ENCODE results near the gene XDH.
A peak's percentile ranks its signal among the peaks of the same experiment; 100 is the strongest.

Gene XDH

DNA sequence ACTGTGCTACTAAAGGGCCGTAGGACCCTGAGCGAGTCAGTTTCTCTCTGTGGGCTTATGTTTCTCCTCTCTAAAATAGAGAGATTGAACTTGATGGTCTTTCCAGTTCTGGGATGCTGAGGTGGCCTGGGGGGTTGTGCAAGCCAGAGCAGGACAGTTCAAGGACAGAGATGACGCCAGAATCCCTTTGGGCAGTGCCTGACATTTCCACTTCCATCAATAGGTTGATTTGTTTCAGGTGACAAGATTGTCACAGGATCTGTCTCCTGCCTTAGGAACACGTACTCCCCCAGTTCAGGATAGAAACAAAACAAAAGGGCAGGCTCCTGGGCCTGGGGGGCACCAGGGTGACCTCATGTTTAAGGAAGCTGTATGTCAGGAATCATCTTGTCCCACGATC is 82.0 kb downstream of the XDH start:
- Mint-ChIP-seq H3K4me3 (no peak overlapping the region), H3K36me3 (ENCODE audit: insufficient read depth) (peaks cover 1% of the 10 kb centered on the region), H3K4me1 (no peaks in the 10 kb centered on the region), H3K27me3 (peaks cover 20% of the 10 kb centered on the region), H3K27ac (ENCODE audit: low read depth) (no peak overlapping the region), H3K9me3 (no peaks in the 10 kb centered on the region)
- DNase-seq (ENCODE audit: low spot score in 2 of 2), result no peak
- no peak for ATAC-seq (replicated peaks; ENCODE audit: extremely low read depth, poor library complexity, severe bottlenecking)

- Mint-ChIP-seq H3K4me3 (no peak overlapping the region), H3K4me1 (no peaks in the 10 kb centered on the region)
Observed at GRCh38 chr2:31331156-31331555, 83.4 kb downstream of the XDH start.

DNA sequence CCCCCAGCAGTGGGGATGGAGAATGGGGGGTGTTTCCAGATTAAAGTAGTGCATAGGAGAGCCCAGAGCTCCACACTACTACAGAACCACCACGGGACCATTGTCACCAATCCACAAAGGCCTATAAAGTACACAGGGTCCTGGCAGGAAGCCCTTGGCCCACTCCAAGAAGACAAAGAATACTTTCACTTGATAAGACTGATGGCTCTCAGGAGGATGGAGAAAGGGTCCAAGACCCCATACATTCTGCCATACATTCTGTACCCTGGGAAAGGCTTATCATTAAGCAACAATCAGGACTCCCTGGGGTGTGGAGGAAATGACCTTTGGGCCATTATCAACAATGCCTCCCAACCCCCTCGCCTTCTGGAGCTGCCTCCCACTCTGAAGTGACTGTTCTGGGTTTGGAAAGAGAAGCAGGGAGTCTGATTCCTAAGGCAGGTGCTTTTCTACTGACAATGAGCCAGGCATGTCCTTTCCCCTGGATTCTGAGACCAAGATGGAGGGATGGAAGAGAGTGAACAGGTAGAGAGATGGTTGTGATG is 85.4 kb downstream of the XDH start:
- no peak overlapping the region for H3K27ac Mint-ChIP-seq (ENCODE audit: low read depth)
- peaks cover 5% of the 10 kb centered on the region for H3K36me3 Mint-ChIP-seq (ENCODE audit: insufficient read depth)
- no peaks in the 10 kb centered on the region for H3K27me3 Mint-ChIP-seq
- H3K4me3 Mint-ChIP-seq, result no peak overlapping the region
- DNase-seq (ENCODE audit: low spot score in 2 of 2) (no peak), ATAC-seq (replicated peaks; ENCODE audit: extremely low read depth, poor library complexity, severe bottlenecking) (no peak)
- peaks cover 10% of the 10 kb centered on the region for H3K4me1 Mint-ChIP-seq
- no peaks in the 10 kb centered on the region for H3K9me3 Mint-ChIP-seq

More at GRCh38 chr2:31331156-31331555, 83.4 kb downstream of the XDH start:
- no peak for DNase-seq (ENCODE audit: low spot score in 2 of 2)
- Mint-ChIP-seq H3K27me3 (peaks cover 8% of the 10 kb centered on the region), H3K36me3 (ENCODE audit: insufficient read depth) (peaks cover 3% of the 10 kb centered on the region), H3K9me3 (no peaks in the 10 kb centered on the region), H3K27ac (ENCODE audit: low read depth) (no peak overlapping the region)
- no peak for ATAC-seq (replicated peaks; ENCODE audit: extremely low read depth, poor library complexity, severe bottlenecking)

DNA sequence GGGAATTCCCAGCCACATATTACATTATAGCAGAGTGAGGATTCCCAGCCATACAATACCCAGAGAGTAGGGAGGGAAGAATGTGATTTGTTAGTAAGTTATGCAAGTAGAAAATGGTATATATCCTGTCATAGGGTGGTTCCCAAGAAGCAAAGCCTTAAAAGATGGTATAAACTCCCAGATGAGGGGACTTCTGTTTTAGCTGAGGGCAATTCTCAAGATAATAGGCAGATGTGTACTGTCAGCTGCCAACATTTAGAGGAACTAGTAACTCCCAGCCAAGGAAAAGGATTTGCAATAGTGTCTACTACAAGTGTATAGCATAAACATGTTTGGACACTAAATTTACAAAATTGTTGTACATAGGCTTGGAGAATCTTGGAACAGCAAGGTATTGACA is 86.5 kb downstream of the XDH start:
- ATAC-seq (replicated peaks; ENCODE audit: extremely low read depth, poor library complexity, severe bottlenecking), result no peak
- DNase-seq (ENCODE audit: low spot score in 2 of 2), result no peak
- H3K27me3 Mint-ChIP-seq, result no peaks in the 10 kb centered on the region
- H3K27ac Mint-ChIP-seq (ENCODE audit: low read depth), result no peak overlapping the region
- H3K9me3 Mint-ChIP-seq, result no peaks in the 10 kb centered on the region
- H3K36me3 Mint-ChIP-seq (ENCODE audit: insufficient read depth), result peaks cover 5% of the 10 kb centered on the region
- H3K4me3 Mint-ChIP-seq, result no peak overlapping the region
- peaks cover 19% of the 10 kb centered on the region for H3K4me1 Mint-ChIP-seq

DNA sequence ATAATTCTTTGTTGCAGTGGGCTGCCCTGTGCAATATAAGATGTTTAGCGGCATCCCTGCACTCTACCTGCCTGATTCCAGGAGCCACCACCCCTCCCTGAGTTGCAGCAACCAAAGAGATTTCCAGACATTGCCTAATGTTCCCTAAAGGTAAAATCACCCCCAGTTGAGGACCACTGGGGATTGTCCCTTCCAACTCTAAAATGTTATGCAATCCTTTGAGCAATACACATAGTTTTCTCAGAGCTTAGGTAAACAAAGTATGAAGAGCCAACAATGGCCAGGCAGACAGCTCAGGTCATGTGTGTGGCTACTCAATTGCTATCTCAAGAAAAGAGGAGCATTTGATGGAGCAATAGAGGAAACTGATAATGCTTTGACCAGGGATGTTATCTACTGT is 87.0 kb downstream of the XDH start:
- peaks cover 5% of the 10 kb centered on the region for H3K36me3 Mint-ChIP-seq (ENCODE audit: insufficient read depth)
- H3K4me1 Mint-ChIP-seq, result peaks cover 19% of the 10 kb centered on the region
- no peaks in the 10 kb centered on the region for H3K27me3 Mint-ChIP-seq
- no peak overlapping the region for H3K27ac Mint-ChIP-seq (ENCODE audit: low read depth)
- DNase-seq (ENCODE audit: low spot score in 2 of 2) (no peak), ATAC-seq (replicated peaks; ENCODE audit: extremely low read depth, poor library complexity, severe bottlenecking) (no peak)
- H3K4me3 Mint-ChIP-seq, result no peak overlapping the region
- no peaks in the 10 kb centered on the region for H3K9me3 Mint-ChIP-seq

DNA sequence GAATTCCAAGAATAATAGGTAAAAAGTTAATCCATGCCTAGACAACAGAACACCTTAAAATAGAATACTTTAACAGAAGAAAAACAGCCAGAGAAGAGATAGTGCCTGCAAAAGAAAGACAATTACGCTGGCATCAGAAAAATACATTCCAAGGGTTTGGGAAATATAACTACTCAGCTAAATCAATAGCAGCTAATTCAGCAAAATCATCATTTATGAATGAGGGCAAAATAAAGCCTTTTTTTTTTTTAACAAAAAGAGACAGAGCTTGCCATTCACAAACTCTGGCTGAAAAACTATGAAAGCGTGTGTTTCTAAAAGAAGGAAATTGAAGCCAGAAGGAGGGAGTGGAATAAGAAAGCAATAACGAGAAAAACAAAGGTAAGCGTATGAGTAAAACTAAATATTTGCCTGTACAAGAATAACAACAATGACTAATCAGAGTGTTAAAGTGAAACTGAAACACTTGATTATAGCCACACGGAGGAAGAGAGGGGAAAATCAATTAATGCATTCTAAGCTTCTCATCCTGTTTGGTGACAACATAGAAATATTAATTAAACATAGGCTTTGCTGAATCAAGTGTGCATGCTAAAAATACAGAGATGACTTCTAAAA is 90.4 kb downstream of the XDH start:
- DNase-seq (ENCODE audit: low spot score in 2 of 2), result no peak
- Mint-ChIP-seq H3K27ac (ENCODE audit: low read depth) (peak overlapping the region; percentile 90), H3K4me1 (peaks cover 30% of the 10 kb centered on the region), H3K27me3 (no peaks in the 10 kb centered on the region), H3K9me3 (no peaks in the 10 kb centered on the region), H3K36me3 (ENCODE audit: insufficient read depth) (peaks cover 7% of the 10 kb centered on the region), H3K4me3 (peak overlapping the region; percentile 78)
- peak; percentile 72 for ATAC-seq (replicated peaks; ENCODE audit: extremely low read depth, poor library complexity, severe bottlenecking)

DNA sequence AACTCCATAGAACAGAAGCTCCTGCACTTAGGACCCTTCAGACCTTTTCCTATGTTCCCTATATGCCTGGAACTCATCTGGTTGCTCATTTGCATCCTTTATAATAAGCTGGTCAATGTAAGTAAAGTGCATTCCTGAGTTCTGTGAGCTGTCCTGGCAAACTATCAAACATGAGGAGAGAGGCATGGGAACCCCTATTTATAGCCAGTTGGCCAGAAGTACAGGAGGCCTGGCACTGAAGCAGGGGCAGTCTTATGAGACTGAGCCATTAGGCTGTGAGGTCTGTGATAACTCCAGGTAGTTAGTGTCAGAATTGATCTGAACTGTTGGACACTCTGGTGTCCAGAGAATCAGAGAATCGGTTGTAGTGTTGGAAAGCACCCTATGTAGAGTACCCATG is 92.2 kb downstream of the XDH start:
- Mint-ChIP-seq H3K36me3 (ENCODE audit: insufficient read depth) (peaks cover 6% of the 10 kb centered on the region), H3K27me3 (no peaks in the 10 kb centered on the region), H3K9me3 (no peaks in the 10 kb centered on the region), H3K4me1 (peaks cover 41% of the 10 kb centered on the region), H3K4me3 (no peak overlapping the region), H3K27ac (ENCODE audit: low read depth) (peak overlapping the region; percentile 90)
- DNase-seq (ENCODE audit: low spot score in 2 of 2) (no peak), ATAC-seq (replicated peaks; ENCODE audit: extremely low read depth, poor library complexity, severe bottlenecking) (no peak)

DNA sequence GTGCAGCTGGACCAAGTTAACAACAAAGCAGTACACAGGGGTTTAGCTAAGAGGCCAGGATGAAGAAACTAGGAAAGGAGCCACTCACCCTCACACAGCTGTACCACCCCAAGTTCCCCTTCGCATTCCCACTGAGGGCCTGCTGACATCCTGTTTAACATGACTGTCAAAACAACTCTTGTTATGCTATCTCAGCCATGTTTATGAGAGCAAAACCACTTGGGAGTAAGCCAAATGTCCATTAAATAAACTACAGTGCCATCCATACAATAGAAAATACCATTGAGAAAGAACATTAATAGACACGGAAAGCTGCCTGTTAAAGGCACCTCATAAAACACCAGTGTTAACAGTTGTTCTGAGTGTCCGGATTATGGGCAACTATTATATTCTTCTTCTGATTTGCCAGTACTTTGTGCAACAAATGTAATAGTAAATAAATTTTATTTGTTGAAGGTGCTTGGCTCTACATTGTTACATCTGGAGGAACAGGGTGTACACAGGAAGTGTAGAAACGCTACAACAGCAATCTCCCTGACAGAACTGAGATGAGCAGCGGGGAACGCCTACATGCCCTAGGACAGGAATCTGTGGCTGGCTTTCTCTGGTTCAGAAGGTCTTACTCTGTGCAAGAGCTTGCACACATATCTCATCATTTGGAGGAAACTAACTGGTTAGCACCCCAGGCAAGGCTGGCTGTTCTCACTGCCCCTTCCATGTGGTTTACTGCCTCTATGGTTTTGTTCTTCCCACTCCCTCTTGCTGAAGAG is 95.0 kb downstream of the XDH start:
- no peaks in the 10 kb centered on the region for H3K9me3 Mint-ChIP-seq
- DNase-seq (ENCODE audit: low spot score in 2 of 2) (no peak), ATAC-seq (replicated peaks; ENCODE audit: extremely low read depth, poor library complexity, severe bottlenecking) (peak; percentile 41)
- peak overlapping the region; percentile 88 for H3K27ac Mint-ChIP-seq (ENCODE audit: low read depth)
- H3K4me3 Mint-ChIP-seq, result peak overlapping the region; percentile 34
- H3K27me3 Mint-ChIP-seq, result no peaks in the 10 kb centered on the region
- peaks cover 44% of the 10 kb centered on the region for H3K4me1 Mint-ChIP-seq
- peaks cover 4% of the 10 kb centered on the region for H3K36me3 Mint-ChIP-seq (ENCODE audit: insufficient read depth)

- Mint-ChIP-seq H3K4me3 (peak overlapping the region; percentile 34), H3K4me1 (peaks cover 34% of the 10 kb centered on the region)
- no peak for ATAC-seq (replicated peaks; ENCODE audit: extremely low read depth, poor library complexity, severe bottlenecking)
Observed at GRCh38 chr2:31318361-31319336, 95.9 kb downstream of the XDH start.

GRCh38 chr2:31317396-31317795 is 97.1 kb downstream of the XDH start:
- H3K36me3 Mint-ChIP-seq (ENCODE audit: insufficient read depth), result peaks cover 4% of the 10 kb centered on the region
- no peak for DNase-seq (ENCODE audit: low spot score in 2 of 2)
- H3K4me1 Mint-ChIP-seq, result peaks cover 31% of the 10 kb centered on the region
- no peak overlapping the region for H3K4me3 Mint-ChIP-seq
- ATAC-seq (replicated peaks; ENCODE audit: extremely low read depth, poor library complexity, severe bottlenecking), result no peak
- peaks cover 3% of the 10 kb centered on the region for H3K27me3 Mint-ChIP-seq
- no peaks in the 10 kb centered on the region for H3K9me3 Mint-ChIP-seq
- H3K27ac Mint-ChIP-seq (ENCODE audit: low read depth), result peak overlapping the region; percentile 83

More at GRCh38 chr2:31318361-31319336, 95.9 kb downstream of the XDH start:
- Mint-ChIP-seq H3K9me3 (no peaks in the 10 kb centered on the region), H3K36me3 (ENCODE audit: insufficient read depth) (peaks cover 4% of the 10 kb centered on the region), H3K27me3 (no peaks in the 10 kb centered on the region), H3K27ac (ENCODE audit: low read depth) (peak overlapping the region; percentile 88)
- no peak for DNase-seq (ENCODE audit: low spot score in 2 of 2)

- Mint-ChIP-seq H3K4me1 (peaks cover 26% of the 10 kb centered on the region), H3K27ac (ENCODE audit: low read depth) (no peak overlapping the region), H3K9me3 (no peaks in the 10 kb centered on the region), H3K36me3 (ENCODE audit: insufficient read depth) (peaks cover 4% of the 10 kb centered on the region), H3K4me3 (no peak overlapping the region), H3K27me3 (peaks cover 27% of the 10 kb centered on the region)
- DNase-seq (ENCODE audit: low spot score in 2 of 2) (no peak), ATAC-seq (replicated peaks; ENCODE audit: extremely low read depth, poor library complexity, severe bottlenecking) (no peak)
Observed at GRCh38 chr2:31314761-31315160, 99.8 kb downstream of the XDH start.

DNA sequence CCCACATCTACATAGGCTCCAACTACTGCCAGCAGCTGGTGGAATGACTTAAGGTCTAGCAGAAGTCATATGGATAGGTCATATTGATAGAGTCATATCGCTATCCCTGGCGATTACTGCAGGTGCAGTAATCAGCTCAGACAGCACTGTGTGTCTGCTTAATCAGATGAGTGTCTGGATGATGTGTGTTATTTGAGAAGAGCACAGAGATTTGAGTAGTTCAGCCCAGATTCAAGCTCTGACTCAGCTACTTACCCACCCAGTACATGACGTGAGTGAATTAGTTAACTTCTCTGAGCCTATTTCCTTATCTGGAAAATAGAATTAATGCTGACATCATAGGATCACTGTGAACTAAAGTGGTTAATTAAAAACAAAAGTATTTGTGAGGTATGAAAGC is 101.6 kb downstream of the XDH start:
- H3K27me3 Mint-ChIP-seq, result peaks cover 37% of the 10 kb centered on the region
- DNase-seq (ENCODE audit: low spot score in 2 of 2) (no peak), ATAC-seq (replicated peaks; ENCODE audit: extremely low read depth, poor library complexity, severe bottlenecking) (no peak)
- no peaks in the 10 kb centered on the region for H3K36me3 Mint-ChIP-seq (ENCODE audit: insufficient read depth)
- H3K27ac Mint-ChIP-seq (ENCODE audit: low read depth), result no peak overlapping the region
- H3K4me1 Mint-ChIP-seq, result peaks cover 12% of the 10 kb centered on the region
- no peaks in the 10 kb centered on the region for H3K9me3 Mint-ChIP-seq
- H3K4me3 Mint-ChIP-seq, result no peak overlapping the region
